Left renal cortex interstitium (tissue), 4 donors: ENCODE data around the gene TAF3. TPM values are rescaled to one million over a fixed set of nuclear protein-coding genes. Genes with fewer than 3 reads are reported as not detected.

Experiments used
- DNase-seq, 4 donors: peaks; one replicate each; pipeline ENCODE4 v3.0.0-alpha.2; 2013; ENCODE audit warnings: low read depth in 4 of 4, low spot score in 2 of 4, missing footprints in 1 of 4
- polyA plus RNA-seq, 4 donors: library from polyadenylated mRNA; unstranded; fragments of 120-200 nt; gene quantifications; one replicate each; pipeline ENCODE4 v1.2.1, GENCODE V29; 2013; ENCODE audit not compliant: insufficient read length in 4 of 4

Gene TAF3
- polyA plus RNA-seq, 4 donors, result 11.2 to 12.2 (median 11.4) TPM

DNA sequence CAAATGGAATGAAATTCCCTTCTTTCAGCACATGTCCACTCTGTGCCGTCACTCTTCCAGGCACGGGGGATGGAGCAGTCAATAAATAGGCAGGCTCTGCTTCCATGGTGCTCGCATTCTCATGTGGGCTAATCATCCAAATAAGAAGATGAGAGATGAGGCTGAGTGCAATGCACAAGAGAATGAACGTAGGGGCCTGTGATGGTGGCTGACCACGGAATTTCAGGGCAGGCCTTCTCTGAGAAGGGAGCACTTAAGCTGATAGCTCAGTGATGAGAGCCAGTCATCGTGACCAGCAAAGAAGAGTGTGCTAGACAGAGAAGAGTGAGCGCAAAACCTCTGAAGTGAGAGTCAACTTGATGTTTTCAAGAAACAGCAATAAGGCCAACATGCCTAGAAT, 47.9 kb downstream of the TAF3 start:
- DNase-seq, result no peak

DNA sequence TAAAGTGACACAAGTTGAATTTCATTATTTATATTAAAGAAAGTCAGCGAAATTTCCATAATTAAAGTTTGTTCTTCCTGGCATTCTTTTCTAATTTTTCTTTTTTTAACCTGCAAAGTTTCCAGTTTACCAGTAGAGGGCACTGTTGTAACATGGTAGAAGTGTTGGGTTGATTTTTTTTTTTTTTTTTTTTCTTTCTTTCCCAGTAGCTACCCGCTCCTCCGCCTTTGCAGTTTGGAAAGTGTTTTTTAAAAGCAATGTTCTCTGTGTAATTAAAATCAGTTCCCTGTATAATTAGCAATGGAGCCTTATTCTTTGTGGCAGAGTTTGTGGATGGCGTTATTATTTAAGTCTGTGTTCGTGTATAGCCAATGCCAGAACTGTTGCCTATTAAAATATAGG, 53.7 kb downstream of the TAF3 start:
- DNase-seq, result no peak

DNA sequence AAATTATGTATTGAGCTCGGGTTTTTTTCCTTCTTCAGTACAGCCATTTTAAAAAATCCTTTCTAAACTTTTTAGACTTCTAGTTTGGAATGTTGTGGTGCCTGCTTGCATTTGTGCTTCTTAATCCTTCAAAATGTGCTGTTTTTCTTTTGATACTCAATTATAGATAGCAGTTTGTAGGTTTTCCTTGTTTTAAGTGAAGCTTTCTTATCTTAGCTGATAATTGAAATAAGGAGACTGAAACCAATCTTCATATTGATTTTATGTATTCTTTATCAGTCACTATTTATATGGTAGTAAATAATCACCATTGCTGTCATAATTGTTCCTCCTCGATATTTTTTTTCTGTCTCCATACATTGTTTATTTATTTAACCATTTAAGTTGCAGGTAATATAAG, 56.6 kb downstream of the TAF3 start:
- no peak for DNase-seq

DNA sequence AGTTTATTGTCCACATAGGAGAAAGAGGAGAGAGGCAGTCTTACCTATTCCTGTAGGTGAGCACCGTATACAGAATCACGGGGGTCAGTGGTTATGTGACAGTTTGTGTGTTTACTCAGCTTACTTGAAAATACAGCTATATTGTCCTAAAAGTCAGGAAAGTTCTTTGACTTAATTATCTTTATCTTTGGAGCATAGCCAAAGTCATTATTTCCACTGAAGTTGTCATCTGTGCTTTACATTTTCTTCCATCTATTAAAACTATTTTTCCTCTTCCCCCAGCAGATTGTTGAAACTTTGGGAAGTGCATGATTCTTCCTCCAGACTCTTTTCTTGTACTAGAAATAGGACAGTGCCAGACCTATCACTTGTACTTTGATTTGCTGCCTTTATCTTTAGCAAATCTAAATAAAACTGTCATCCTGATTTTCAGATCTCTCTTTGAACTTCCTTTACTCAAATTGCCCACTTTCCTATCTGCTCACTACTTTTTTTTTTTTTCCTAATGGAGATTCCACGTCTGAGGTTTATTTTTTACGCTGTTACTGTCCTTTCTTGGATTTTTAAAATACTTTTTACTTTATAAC, 58.3 kb downstream of the TAF3 start:
- DNase-seq, result no peak

DNA sequence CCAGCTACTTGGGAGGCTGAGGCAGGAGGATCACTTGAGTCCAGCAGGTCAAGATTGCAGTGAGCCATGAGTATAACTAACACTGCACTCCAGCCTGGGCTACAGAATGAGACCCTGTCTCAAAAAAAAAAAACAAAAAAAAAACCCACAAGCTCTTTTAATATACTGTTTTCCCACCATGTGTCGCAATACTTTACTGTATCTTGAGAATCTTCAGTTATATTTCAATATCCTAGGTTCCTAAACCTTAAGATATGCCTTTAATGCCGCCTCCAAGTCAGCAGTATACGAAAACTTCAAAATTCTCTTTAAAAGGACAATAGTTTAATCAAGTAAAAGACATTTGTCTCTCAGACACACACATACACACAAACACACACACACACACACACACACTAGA, 62.8 kb downstream of the TAF3 start:
- DNase-seq, result no peak

DNA sequence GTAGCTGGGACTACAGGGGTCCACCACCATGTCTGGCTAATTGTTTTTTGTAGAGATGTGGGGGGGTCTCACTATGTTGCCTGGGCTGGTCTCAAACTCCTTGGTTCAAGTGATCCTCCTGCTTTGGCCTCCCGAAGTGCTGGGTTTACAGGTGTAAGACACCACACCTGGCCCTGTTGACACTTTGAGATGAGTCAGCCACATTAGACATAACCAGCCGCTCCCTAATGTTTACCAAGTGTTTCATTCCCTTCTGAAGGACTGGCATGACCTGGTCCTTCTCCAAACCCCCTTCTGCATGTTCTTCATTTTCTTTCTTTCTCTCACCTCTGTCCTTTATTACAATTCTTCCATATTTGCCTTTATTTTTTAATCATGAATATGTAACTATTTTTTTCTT, 67.8 kb downstream of the TAF3 start:
- DNase-seq, result no peak

DNA sequence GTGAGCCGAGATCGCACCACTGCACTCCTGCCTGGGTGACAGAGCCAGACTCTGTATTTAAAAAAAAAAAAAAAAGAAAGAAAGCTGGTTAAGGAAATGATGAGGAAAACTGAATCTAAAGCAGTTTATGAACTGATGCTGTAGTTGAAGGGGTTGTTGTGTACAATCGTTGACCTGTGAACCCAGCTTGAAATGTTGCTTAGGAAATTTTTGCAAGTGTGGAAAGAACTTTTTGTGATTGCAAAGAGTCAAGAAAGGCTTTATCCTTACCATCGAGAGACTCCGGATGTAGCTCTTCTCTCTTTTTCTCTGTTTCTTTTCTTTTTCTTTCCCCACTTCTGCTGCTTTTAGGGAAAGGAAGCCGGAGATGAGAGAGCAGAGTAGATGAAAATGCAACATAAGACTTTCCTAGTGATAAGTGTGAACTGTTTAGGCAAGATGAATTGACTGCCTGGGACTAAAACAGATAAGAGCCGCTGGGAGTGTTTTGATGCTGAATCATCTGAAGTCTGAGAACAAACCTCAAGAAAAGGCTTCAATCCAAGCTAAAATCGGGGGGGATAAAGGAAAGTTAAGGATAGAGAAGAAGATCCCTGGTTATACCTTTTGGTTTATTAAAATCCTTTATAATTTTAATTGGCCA, 69.0 kb downstream of the TAF3 start:
- DNase-seq, result no peak

DNA sequence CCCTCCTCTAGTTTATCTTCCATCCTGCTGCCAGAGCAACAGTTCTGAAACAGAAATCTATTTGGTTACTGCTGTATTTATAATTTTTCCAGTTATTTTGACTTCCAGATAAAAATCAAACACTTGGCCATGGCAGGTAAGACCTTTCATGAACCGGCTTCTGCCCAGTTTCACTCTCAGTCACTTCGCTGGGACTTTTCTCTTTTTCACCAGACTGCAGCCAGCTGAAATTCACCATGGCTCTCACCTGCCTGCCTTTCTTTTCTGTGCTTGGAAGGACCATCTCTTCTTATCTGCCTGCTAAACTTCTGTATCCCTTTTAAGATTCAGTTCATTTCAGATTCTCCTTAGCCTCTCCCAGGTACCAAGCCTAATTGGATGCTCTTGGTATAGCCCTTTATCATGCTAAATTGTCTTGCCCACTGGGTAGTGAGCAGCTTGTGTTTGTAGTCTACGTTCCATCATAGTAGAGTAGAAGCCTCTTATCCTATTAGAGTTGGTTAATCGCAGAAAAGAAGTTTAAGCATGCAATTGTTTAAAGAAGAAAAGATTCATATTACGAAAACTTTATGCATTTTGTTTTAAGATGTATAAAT, 71.7 kb downstream of the TAF3 start:
- DNase-seq, result no peak

DNA sequence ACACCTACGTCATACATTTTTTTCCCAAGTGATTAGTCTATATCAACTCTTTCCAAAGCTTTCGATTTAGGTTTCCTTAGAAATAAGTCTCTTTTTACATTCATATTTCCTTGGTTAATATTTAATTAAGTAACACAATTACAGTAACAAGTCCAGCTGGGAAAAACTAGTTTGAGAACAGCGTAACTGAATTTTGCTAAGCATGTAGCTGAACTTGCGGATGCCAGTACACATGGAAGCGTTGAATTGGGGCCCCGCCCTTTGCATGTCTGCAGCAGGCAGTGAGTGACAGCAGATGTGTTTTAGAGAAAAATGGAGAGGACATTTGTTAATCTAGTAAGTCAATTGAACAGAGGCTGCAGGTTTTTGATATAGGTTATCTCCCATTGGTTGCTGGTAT, 72.5 kb downstream of the TAF3 start:
- no peak for DNase-seq

DNA sequence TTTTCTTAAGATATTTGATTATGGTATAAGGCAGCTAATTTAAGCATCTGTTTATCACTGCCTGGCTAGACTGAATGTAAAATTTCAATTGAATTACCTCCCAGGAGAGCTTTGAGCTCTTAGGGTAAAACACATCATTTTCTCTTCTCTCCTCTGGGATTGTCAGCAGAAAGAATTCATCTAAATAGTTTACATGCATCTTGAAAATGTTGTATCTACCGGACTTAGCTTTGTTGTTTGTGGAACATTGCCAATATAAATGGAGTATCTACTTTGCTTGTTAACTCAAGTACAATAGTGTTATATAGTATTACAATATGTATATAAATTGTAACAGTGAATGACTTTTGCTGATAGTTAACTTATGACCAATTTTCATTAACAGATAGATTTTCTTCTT, 73.3 kb downstream of the TAF3 start:
- DNase-seq, result no peak

DNA sequence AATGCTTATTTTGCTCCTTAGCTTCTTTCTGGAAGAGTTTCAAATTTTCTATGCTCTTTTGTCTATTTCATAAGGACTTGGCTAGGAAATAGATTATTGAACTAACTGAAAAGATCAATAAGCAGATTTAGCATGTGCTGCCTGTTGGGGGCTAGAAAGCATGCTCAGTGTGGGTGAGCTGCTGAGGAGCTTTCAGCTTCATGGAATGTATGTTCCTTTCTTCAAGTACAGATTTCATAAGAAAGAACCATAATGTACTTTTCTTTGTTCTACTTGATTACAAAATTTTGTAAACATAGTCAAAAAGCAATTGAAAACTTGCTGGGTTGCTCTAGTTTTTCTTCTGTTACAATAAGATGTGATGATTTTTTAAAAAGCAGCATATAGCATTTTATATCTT, 73.8 kb downstream of the TAF3 start:
- DNase-seq, result no peak

DNA sequence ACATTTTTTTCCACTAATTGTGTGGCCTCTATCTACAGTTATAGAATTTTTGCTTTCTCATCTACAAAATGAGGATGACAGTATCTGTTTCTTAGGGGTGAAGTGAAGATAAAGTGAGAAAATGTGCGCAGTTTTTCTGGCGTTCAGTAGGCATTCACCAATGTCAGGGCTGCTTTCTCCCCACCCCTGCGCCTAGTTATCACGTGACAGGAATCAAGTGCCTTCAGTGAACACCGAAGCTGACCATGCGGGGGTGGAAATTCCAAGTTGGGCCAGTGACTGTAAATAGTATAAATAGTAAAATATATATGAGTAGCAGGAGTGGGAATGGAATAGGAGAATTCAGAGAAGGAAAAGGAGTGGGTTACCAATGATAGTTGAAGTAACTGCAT, 77.4 kb downstream of the TAF3 start:
- DNase-seq, result no peak

DNA sequence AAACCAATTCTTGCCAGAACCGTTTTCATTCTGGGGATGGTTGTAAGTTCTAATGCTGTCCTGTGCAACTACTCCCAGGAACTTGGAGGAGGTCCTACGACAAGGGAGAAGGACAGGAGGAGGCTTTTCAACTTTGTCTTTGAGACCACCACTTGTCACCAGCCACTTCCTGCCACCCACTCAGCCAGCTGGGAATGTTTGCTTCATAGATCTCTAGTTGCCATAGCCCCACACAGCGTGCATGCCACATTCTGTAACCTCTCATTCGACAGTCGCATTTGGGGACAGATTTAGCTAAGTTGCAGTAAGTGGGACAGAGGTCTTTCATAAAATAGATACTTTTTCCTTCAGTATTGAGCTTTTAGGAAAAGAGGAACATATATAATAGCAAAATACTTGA, 78.0 kb downstream of the TAF3 start:
- no peak for DNase-seq

DNA sequence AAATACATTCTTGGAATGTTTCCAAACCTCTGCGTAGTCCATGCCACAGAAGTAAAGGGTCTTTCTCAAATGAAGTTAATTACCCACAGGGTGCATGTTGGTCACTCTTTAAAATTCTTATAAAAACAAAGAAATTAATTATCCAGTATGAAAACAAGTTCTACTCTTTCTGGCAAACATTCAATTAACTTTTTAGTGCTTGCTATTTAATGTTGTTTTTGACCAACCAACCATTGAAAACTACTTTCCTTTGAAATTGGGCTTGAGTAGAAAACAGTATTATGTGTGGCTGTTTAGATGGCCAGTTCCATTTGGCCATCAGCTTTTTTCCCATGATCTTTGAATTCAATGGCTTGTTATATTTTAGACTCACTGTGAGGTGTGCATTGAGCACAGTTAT, 83.0 kb downstream of the TAF3 start:
- DNase-seq, result peak in 1 of 4 donors; percentile 49

DNA sequence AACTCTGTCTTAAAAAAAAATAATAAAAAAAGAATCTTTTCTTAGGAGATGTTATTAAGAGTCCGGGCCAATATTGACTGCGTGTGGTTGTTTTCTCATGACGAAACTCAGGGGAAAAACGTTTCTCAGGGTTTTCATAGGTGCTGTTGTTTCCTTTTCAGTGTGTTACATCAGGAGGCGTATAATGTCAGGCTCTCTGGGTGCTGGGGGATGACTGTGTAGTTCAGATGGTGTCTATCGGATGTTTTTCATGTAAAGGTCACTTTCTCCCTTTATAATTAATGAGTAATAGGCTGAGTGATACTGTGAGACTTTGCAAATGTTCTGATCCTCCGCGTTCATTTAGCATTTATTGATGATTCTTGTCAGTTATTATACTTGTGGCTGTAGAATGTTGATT, 84.1 kb downstream of the TAF3 start:
- DNase-seq, result no peak

DNA sequence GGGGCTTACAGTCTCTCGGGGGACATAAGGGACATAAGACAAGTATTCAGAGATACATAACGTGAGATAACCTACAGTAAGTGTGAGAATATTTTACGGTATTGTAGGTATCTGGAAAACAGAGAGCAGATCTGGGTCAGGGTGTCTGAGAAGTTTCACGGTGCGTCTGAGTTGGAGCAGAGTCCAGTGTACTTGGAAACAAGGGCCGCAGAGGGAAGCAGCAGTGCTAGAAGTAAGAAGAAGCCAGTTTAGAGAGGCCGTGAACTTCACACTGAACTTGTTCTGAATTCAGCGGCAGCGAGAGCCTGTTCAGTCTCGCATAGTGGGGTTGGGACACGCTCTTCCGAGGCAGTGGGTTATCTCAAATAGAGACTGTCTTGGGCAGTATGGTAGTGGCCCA, 85.5 kb downstream of the TAF3 start:
- no peak for DNase-seq

DNA sequence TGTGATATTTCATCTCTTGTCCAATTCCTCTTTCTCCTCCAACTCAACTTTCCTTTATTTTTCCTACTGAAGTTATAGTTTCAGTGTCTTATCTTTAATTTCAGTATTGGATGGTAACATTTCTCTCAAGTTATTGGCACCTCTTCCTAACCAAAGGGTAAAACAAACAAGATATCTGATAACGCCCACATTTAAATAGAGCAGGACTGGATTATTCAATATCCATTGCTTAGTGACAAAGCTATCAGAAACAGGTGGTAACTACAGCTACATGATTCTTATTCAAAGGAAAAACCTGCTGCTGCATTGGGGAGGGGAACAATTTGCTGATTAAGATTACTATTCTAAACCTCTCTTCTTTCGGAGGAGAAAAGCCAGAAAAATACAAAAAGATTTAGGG, 87.8 kb downstream of the TAF3 start:
- DNase-seq, result no peak

DNA sequence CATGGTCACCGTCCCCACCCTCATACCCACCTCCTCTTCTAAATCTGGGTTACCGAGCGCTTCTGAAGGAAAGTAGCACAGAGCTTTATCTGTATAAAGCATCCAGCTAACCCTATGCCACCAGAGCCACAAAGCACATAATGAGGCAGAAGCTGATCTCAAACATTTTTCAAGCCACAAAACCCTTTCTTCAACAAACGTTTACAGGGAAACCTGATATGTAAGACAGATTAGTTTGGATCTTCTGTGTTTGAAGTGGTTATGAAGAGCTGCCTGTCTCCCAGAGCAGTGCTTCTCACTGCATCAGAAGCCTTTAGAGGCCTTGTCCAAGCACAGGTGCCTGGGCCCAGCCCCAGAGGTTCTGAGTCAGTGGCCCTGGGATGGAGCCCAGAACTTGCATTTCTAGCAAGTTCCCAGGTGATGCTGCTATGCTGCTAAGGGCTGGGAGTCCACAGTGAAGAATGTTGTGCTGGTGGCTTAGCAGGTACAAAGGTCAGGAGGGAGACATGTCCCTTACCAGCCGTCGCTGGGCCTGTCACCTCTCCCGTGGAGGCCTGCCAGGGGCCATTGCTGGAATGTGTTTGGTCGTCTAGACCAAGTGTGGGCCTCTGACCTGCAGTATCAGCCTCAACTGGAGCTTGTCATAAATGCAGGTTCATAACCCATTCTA, 90.4 kb downstream of the TAF3 start:
- no peak for DNase-seq

DNA sequence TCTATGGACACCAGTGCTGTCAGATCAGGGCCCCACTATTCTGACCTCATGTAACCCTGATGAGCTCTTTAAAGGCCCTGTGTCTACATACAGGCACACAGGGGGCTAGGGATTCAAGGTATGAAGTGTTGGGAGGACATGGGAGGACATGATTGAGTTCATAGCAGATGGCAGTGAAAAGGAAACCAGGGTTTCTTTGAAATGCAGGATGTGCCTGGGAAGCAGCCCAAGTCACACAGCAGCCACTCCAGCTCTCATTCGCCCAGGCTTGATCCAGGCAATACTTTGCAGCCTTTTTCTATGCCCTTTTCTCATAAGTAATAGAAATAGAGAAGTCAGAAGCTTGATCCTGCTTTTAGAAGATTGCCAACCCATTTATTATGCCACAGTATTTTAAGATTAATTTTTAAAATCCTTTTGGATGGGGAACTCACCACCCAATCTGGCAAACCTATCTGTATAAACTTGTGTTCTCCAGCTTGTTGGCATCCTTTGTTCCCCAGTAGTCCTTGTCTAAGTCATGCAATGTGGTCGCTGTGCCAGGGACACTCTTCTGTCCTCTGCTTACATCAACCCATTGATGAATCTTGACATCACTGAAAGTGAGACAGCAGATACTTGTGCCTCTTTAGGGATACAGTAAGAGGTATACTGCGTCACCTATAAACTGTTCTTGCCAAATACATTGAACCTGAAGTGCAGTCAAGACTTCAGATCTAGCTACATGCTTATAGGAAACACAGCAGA, 95.0 kb downstream of the TAF3 start:
- DNase-seq, result no peak

DNA sequence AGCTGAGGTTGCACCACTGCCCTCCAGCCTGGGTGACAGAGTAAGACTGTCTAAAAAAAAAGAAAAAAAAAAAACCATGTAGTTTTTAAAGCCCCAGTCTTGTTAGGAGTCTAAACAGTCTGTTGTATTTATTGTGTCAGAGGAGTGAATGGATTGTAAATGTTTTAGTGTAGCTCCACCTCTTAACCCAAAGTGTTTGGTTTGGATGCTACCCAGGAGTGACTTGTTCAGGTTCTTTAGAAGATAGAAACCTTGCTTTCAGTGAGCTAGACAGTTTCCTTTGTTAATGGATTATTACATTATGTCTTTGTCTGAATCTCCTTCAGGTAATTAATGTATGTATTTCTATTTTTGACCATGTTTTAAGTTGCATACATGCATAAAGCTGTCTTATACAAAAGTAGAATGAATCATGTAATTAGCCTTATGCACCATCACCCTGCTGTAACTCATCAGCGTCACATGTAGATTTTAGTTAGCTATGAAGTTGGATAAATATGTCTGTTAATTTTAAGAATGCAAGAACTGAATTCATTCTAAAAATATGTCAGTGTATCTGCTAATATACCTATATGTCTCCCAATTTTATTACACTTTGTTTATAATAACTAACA, 97.7 kb downstream of the TAF3 start:
- DNase-seq, result peak in 2 of 4 donors; percentile 31 to 45

DNA sequence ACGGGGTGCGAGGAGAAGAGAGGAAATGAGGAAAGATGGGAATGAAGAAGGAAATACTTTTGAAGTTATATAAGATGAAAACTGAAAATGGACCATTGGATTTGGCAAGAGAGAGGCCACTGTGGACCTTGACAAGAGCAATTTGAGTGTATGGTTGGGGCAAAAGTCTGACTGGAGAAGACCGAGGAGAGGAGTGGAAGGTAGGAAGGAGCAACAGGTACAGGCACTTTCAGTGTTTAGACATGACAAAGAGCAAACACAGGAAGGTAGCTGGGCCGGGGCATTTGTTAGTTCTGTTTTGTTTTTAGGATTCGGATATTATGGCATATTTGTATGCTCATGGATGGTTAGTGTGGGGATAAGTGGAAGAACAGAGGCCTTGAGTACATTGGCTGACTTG, 99.4 kb downstream of the TAF3 start:
- no peak for DNase-seq
